KMS-11 (cell line): Measurements from ENCODE around the gene IQCE.

Experiments used
- H2AFZ ChIP-seq: fragments of 200-600 bp; sonication (generic); 2 replicates; pipeline ENCODE4 v1.6.1; 2016; ENCODE audit warnings: antibody characterized with exemption, mixed run types, low read depth
- H3K27ac ChIP-seq: fragments of 200-600 bp; sonication (generic); 2 replicates; pipeline ENCODE4 v1.6.1; 2016; ENCODE audit warnings: mild to moderate bottlenecking, mixed run types
- H3K27me3 ChIP-seq: fragments of 200-600 bp; sonication (generic); 2 replicates; pipeline ENCODE4 v1.6.1; 2017; ENCODE audit warnings: mild to moderate bottlenecking, low read depth, mixed run types, moderate library complexity; ENCODE audit not compliant: insufficient read depth
- H3K36me3 ChIP-seq: fragments of 200-600 bp; sonication (generic); 2 replicates; pipeline ENCODE4 v1.6.1; 2017; ENCODE audit warnings: mild to moderate bottlenecking, mixed run types; ENCODE audit not compliant: insufficient read depth
- H3K4me1 ChIP-seq: fragments of 200-600 bp; sonication (generic); 2 replicates; pipeline ENCODE4 v1.6.1; 2016; ENCODE audit warnings: mild to moderate bottlenecking, low read depth, mixed run types; ENCODE audit not compliant: poor library complexity, severe bottlenecking
- H3K4me2 ChIP-seq: fragments of 200-600 bp; sonication (generic); 2 replicates; pipeline ENCODE4 v1.7.0; 2016; ENCODE audit warnings: mild to moderate bottlenecking, mixed run types
- H3K4me3 ChIP-seq: fragments of 200-600 bp; sonication (generic); IDR thresholded peaks from 2 replicates; pipeline ENCODE4 v1.6.1; 2017; ENCODE audit warnings: low read depth, low read length, mixed read lengths; ENCODE audit not compliant: insufficient read depth
- H3K79me2 ChIP-seq: fragments of 200-600 bp; sonication (generic); 2 replicates; pipeline ENCODE4 v1.6.1; 2016; ENCODE audit warnings: low read depth, mixed run types; ENCODE audit not compliant: insufficient read depth
- H3K9ac ChIP-seq: fragments of 200-600 bp; sonication (generic); 2 replicates; pipeline ENCODE4 v1.6.1; 2016; ENCODE audit warnings: mild to moderate bottlenecking, mixed run types
- H4K20me1 ChIP-seq: fragments of 200-600 bp; sonication (generic); 2 replicates; pipeline ENCODE4 v1.6.1; 2016; ENCODE audit warnings: mild to moderate bottlenecking, mixed run types; ENCODE audit not compliant: insufficient read depth
- CTCF ChIP-seq: fragments of 200-600 bp; sonication (generic); conservative IDR thresholded peaks from 2 replicates; pipeline ENCODE4 v1.6.1; 2017; ENCODE audit warnings: low read depth, mild to moderate bottlenecking, antibody characterized with exemption, low read length, moderate library complexity, mixed read lengths

IQCE gene

GRCh38 chr7:2628891-2629290 lies 70.1 kb downstream of the IQCE start:
- no peaks in the 10 kb centered on the region for H3K36me3 ChIP-seq
- TF ChIP-seq CTCF: no peak
- H2AFZ ChIP-seq: no peak overlapping the region
- no peaks in the 10 kb centered on the region for H4K20me1 ChIP-seq
- H3K4me2 ChIP-seq: no peak overlapping the region
- no peak overlapping the region for H3K9ac ChIP-seq
- H3K79me2 ChIP-seq: no peaks in the 10 kb centered on the region
- peaks cover 73% of the 10 kb centered on the region for H3K27me3 ChIP-seq
- no peak overlapping the region for H3K27ac ChIP-seq
- H3K4me1 ChIP-seq: peaks cover 12% of the 10 kb centered on the region
- H3K4me3 ChIP-seq: no peak overlapping the region

- H3K4me1 ChIP-seq: peaks cover 12% of the 10 kb centered on the region
- no peak for TF ChIP-seq CTCF
These were observed 71.2 kb downstream of the IQCE start for GRCh38 chr7:2629746-2630681.

GRCh38 chr7:2631946-2632732 lies 73.4 kb downstream of the IQCE start, which contains the start of gene TTYH3:
Gene TTYH3 (plus strand): TSS chr7:2631986. CDS start chr7:2632156, 170 bp downstream.
- TF ChIP-seq CTCF: no peak
- Histone ChIP-seq H3K4me3 (no peak within 1 kb of the TSS), H3K79me2 (no peaks in the 10 kb centered on the region), H3K9ac (peak within 1 kb of the TSS; percentile 22; the same call in 1 of the 2 replicates), H2AFZ (peak within 1 kb of the TSS; percentile 74), H3K27ac (no peak within 1 kb of the TSS), H3K36me3 (no peaks in the 10 kb centered on the region), H3K27me3 (peaks cover 72% of the 10 kb centered on the region), H3K4me2 (peak within 1 kb of the TSS; percentile 78), H4K20me1 (no peaks in the 10 kb centered on the region), H3K4me1 (peaks cover under 1% of the 10 kb centered on the region)

More at GRCh38 chr7:2629746-2630681, 71.2 kb downstream of the IQCE start:
- H4K20me1 ChIP-seq: no peaks in the 10 kb centered on the region
- no peaks in the 10 kb centered on the region for H3K79me2 ChIP-seq
- no peaks in the 10 kb centered on the region for H3K36me3 ChIP-seq
- H3K27me3 ChIP-seq: peaks cover 66% of the 10 kb centered on the region
- H2AFZ ChIP-seq: no peak overlapping the region
- no peak overlapping the region for H3K27ac ChIP-seq
- no peak overlapping the region for H3K4me2 ChIP-seq
- no peak overlapping the region for H3K9ac ChIP-seq
- no peak overlapping the region for H3K4me3 ChIP-seq

GRCh38 chr7:2632733-2633537 lies 74.2 kb downstream of the IQCE start:
- Histone ChIP-seq H3K4me2 (peak overlapping the region; percentile 78; the same call in 1 of the 2 replicates), H3K27me3 (peaks cover 70% of the 10 kb centered on the region), H3K4me1 (no peaks in the 10 kb centered on the region), H3K27ac (no peak overlapping the region), H3K36me3 (no peaks in the 10 kb centered on the region), H3K79me2 (no peaks in the 10 kb centered on the region), H3K9ac (no peak overlapping the region), H3K4me3 (no peak overlapping the region), H4K20me1 (no peaks in the 10 kb centered on the region), H2AFZ (no peak overlapping the region)
- no peak for TF ChIP-seq CTCF
